ENCODE measurements around the gene CAMKK1.

- no peak for TF ChIP-seq JUNB (IDR thresholded peaks at IDR 0.05)
- TF ChIP-seq, protein P1, sequence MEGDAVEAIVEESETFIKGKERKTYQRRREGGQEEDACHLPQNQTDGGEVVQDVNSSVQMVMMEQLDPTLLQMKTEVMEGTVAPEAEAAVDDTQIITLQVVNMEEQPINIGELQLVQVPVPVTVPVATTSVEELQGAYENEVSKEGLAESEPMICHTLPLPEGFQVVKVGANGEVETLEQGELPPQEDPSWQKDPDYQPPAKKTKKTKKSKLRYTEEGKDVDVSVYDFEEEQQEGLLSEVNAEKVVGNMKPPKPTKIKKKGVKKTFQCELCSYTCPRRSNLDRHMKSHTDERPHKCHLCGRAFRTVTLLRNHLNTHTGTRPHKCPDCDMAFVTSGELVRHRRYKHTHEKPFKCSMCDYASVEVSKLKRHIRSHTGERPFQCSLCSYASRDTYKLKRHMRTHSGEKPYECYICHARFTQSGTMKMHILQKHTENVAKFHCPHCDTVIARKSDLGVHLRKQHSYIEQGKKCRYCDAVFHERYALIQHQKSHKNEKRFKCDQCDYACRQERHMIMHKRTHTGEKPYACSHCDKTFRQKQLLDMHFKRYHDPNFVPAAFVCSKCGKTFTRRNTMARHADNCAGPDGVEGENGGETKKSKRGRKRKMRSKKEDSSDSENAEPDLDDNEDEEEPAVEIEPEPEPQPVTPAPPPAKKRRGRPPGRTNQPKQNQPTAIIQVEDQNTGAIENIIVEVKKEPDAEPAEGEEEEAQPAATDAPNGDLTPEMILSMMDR (IDR thresholded peaks at IDR 0.05) = no peak
- TF ChIP-seq POLR2A (IDR thresholded peaks at IDR 0.05; ENCODE audit: low read length) = no peak
- TF ChIP-seq SREBF2 (IDR thresholded peaks at IDR 0.05) = no peak
- no peak for TF ChIP-seq PHF8 (IDR thresholded peaks at IDR 0.05; ENCODE audit: borderline replicate concordance, low read depth)
Measured at GRCh38 chr17:3885271-3885670, 7.6 kb downstream of the CAMKK1 start.
